Measurements from ENCODE around the gene SLC26A11. TPM values are rescaled to one million over a fixed set of nuclear protein-coding genes. Genes with fewer than 3 reads are reported as not detected.

The SLC26A11 gene
- total and polyA plus RNA-seq, 2 of the 13 experiments (the other 11 are each of a cell fraction or from before 2014, with no cell fraction given): 8.7 to 13.2 TPM

DNA sequence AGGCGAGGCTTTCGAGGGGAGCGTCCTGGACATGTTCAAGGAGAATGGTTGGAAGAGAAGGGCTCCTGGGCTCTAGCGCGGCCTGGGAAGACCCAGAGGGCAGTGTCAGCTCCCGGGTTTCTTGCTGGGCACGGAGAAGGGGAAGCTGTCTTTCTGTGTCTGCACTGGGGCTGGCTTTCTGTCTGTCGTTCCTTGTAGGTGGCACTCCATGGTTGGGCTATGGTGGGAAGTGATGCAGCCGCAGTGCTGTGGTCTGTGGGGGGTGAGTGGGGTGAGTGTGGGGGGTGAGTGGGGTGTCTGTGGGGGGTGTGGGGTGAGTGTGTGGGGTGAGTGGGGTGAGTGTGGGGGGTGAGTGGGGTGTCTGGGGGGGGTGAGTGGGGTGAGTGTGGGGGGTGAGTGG lies 54.1 kb downstream of the SLC26A11 start (continued):
- no peak for TF ChIP-seq ZNF282 (IDR thresholded peaks at IDR 0.05; ENCODE audit: partially characterized antibody)
- TF ChIP-seq, protein P1, sequence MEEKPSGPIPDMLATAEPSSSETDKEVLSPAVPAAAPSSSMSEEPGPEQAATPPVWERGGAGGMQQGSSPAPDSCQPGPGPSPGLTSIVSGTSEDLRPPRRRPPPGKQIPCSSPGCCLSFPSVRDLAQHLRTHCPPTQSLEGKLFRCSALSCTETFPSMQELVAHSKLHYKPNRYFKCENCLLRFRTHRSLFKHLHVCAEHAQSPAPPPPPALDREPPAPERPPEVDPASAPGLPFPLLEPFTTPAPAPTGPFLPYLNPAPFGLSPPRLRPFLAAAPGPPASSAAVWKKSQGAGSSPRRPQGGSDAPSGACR (CRISPR knock-in tag; IDR thresholded peaks at IDR 0.05): no peak
- no peak for TF ChIP-seq TOE1 (CRISPR knock-in tag; IDR thresholded peaks at IDR 0.05)
- TF ChIP-seq ZNF335 (CRISPR knock-in tag; IDR thresholded peaks at IDR 0.05): no peak
- TF ChIP-seq CBX2 (IDR thresholded peaks at IDR 0.05; ENCODE audit: low read depth, low read length): no peak
- TF ChIP-seq CBX2 (CRISPR knock-in tag; IDR thresholded peaks at IDR 0.05; ENCODE audit: low read depth): no peak
- no peak for TF ChIP-seq SMARCE1 (IDR thresholded peaks at IDR 0.05; ENCODE audit: borderline replicate concordance)
- TF ChIP-seq, protein P2, sequence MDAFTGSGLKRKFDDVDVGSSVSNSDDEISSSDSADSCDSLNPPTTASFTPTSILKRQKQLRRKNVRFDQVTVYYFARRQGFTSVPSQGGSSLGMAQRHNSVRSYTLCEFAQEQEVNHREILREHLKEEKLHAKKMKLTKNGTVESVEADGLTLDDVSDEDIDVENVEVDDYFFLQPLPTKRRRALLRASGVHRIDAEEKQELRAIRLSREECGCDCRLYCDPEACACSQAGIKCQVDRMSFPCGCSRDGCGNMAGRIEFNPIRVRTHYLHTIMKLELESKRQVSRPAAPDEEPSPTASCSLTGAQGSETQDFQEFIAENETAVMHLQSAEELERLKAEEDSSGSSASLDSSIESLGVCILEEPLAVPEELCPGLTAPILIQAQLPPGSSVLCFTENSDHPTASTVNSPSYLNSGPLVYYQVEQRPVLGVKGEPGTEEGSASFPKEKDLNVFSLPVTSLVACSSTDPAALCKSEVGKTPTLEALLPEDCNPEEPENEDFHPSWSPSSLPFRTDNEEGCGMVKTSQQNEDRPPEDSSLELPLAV (CRISPR knock-in tag; conservative IDR thresholded peaks at IDR 0.05; ENCODE audit: low read depth): no peak

DNA sequence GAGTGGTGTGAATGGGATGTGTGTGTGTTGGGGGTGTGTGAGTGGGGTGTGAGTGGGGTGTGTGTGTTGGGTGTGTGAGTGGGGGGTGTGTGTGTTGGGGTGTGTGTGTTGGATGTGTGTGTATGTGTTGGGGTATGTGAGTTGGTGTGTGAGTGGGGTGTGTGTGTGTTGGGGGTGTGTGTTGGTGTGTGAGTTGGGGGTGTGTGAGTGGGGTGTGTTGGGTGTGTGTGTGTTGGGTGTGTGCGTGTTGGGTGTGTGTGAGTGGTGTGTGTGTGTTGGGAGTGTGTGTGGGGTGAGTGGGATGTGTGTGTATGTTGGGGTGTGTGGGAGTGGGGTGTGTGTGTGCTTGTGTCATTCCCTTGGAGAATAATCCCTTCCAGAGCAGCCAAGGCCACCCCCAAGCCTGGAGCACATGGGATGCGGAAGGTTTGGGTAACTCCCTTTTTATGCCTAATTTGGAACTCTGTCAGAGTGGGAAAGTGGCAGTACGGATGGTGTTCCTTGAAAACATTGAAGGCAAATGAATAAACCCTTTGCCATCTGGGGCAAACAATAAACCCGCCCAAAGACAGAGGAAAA lies 54.7 kb downstream of the SLC26A11 start:
- H3K79me2 ChIP-seq (ENCODE audit: insufficient read depth, low read length): no peaks in the 10 kb centered on the region
- peaks cover 5% of the 10 kb centered on the region; the same call in 1 of the 2 replicates for H4K20me1 ChIP-seq (ENCODE audit: insufficient read depth, low read length)
- no TSS peak for BruUV-seq (replicated peaks)
- no peaks in the 10 kb centered on the region for H3K4me1 ChIP-seq (ENCODE audit: insufficient read depth, low read length)
- intact Hi-C loops (cut with micrococcal nuclease; ENCODE audit: unreplicated experiment): no loop called here
- in situ Hi-C loops (cut with HindIII; ENCODE audit: extremely low pct_ligation_motif_present, low pct_unique_long_range_greater_than_20kb): no loop called here
- POLR2A ChIA-PET: interaction anchor here (4.5 kb wide), 1 partner anchor 12 kb away, joined by 20 read pairs; no protein-coding TSS in a partner anchor
- no peak overlapping the region for H3K4me2 ChIP-seq (ENCODE audit: low read depth, low read length)
- peak overlapping the region; percentile 21 for H3K27ac ChIP-seq (ENCODE audit: extremely low read length, insufficient read depth, low read length)
- WGBS (ENCODE audit: low lambda C conversion rate): 98% methylated on average over 4 of the region's 4 CpGs
- FAIRE-seq: no peak
- no peak overlapping the region for H3K4me3 ChIP-seq (replicated peaks in 1 of 3; ENCODE audit: insufficient read depth in 1 of 3, low read depth in 2 of 3, low read length in 3 of 3)
- H3K27me3 ChIP-seq (ENCODE audit: control insufficient read depth in 1 of 2, insufficient read depth in 2 of 2, low read length in 2 of 2): no peaks in the 10 kb centered on the region
- no peak for ATAC-seq
- no peak for DNase-seq (ENCODE audit: low spot score)
- peaks cover 2% of the 10 kb centered on the region in 2 experiments; a peak in 3 of 5 replicates for H3K36me3 ChIP-seq (replicated peaks in 1 of 2; ENCODE audit: control insufficient read depth in 1 of 2, insufficient read depth in 2 of 2, low read length in 2 of 2)
- H2AFZ ChIP-seq (ENCODE audit: low read length): no peak overlapping the region
- no peak overlapping the region for H3K9ac ChIP-seq (ENCODE audit: insufficient read depth, low read depth, low read length)
- CTCF ChIA-PET (ENCODE audit: low intra/inter-chr PET ratio, low total read pairs): no interaction called here
- H3K9me3 ChIP-seq (ENCODE audit: low read length): no peaks in the 10 kb centered on the region
- TF ChIP-seq RBAK (CRISPR knock-in tag; IDR thresholded peaks at IDR 0.05) (no peak), KDM5B (CRISPR knock-in tag; IDR thresholded peaks at IDR 0.05; ENCODE audit: borderline replicate concordance) (no peak), IKZF1 (IDR thresholded peaks at IDR 0.05) (peak; percentile 52; the same call in 1 of the 2 replicates), ZNF557 (CRISPR knock-in tag; IDR thresholded peaks at IDR 0.05) (no peak), HNRNPL (IDR thresholded peaks at IDR 0.05; ENCODE audit: low read depth, low read length) (0 out of 2 replicates have a peak, but pooled peaks have one; percentile 52), PCBP1 (IDR thresholded peaks at IDR 0.05; ENCODE audit: borderline replicate concordance, low read depth, low read length) (no peak), ERF (CRISPR knock-in tag; IDR thresholded peaks at IDR 0.05) (no peak), ZNF558 (CRISPR knock-in tag; IDR thresholded peaks at IDR 0.05; ENCODE audit: borderline replicate concordance) (no peak)

Measured in HepG2 (cell line).